NCI-H2227 (cell line): ENCODE measurements around the gene PTPRM.
"Not testable (repeated sequence)": the region's sequence is repeated elsewhere in the genome, so short reads cannot be mapped to it uniquely, and the experiment has no call there.

Experiments used
- DNase-seq: peaks from one replicate; lab custom pipeline; 2025; ENCODE audit not compliant: unreplicated experiment; lab: John Stamatoyannopoulos, UW

PTPRM gene

GRCh38 chr18:7927119-7927518 lies 360.0 kb downstream of the PTPRM start:
- DNase-seq = no peak

- DNase-seq = no peak
Observed at GRCh38 chr18:7931763-7932162, 364.6 kb downstream of the PTPRM start.

GRCh38 chr18:7937268-7937667 lies 370.2 kb downstream of the PTPRM start:
- no peak for DNase-seq

- no peak for DNase-seq
Observed at GRCh38 chr18:7939521-7939920, 372.4 kb downstream of the PTPRM start.

GRCh38 chr18:7940379-7940778 lies 373.3 kb downstream of the PTPRM start:
- no peak for DNase-seq

GRCh38 chr18:7940971-7941370 lies 373.9 kb downstream of the PTPRM start:
- no peak for DNase-seq

GRCh38 chr18:7941533-7941932 lies 374.4 kb downstream of the PTPRM start:
- no peak for DNase-seq

- no peak for DNase-seq
Observed at GRCh38 chr18:7945882-7946281, 378.8 kb downstream of the PTPRM start.

GRCh38 chr18:7946734-7947377 lies 379.7 kb downstream of the PTPRM start:
- DNase-seq = no peak

- DNase-seq = no peak
Observed at GRCh38 chr18:7950380-7951136, 383.4 kb downstream of the PTPRM start.

- no peak for DNase-seq
Observed at GRCh38 chr18:7953095-7953958, 386.2 kb downstream of the PTPRM start.

GRCh38 chr18:7954238-7954637 lies 387.1 kb downstream of the PTPRM start:
- no peak for DNase-seq

- no peak for DNase-seq
Observed at GRCh38 chr18:7955175-7955574, 388.1 kb downstream of the PTPRM start.

GRCh38 chr18:7957297-7957696 lies 390.2 kb downstream of the PTPRM start:
- no peak for DNase-seq

- no peak for DNase-seq
Observed at GRCh38 chr18:7958081-7958896, 391.2 kb downstream of the PTPRM start.

GRCh38 chr18:7958897-7959146 lies 391.7 kb downstream of the PTPRM start:
- DNase-seq = no peak

- not testable (repeated sequence) for DNase-seq
Observed at GRCh38 chr18:7966682-7967081, 399.6 kb downstream of the PTPRM start.

- no peak for DNase-seq
Observed at GRCh38 chr18:7974200-7974874, 407.2 kb downstream of the PTPRM start.

- DNase-seq = no peak
Observed at GRCh38 chr18:7977897-7978296, 410.8 kb downstream of the PTPRM start.

GRCh38 chr18:7978834-7979233 lies 411.7 kb downstream of the PTPRM start:
- no peak for DNase-seq

- DNase-seq = no peak
Observed at GRCh38 chr18:7979714-7980113, 412.6 kb downstream of the PTPRM start.
